Left hindlimb (tissue), 1 donor: ENCODE data around the gene INSIG2.

Experiments
- DNase-seq: peaks from one replicate; pipeline ENCODE4 v3.0.0-alpha.2; 2018

INSIG2 gene

GRCh38 chr2:118131771-118132170 is 43.5 kb downstream of the INSIG2 start:
- no peak for DNase-seq

GRCh38 chr2:118133916-118134315 is 45.6 kb downstream of the INSIG2 start:
- no peak for DNase-seq

GRCh38 chr2:118134650-118135049 is 46.4 kb downstream of the INSIG2 start:
- no peak for DNase-seq

GRCh38 chr2:118145207-118145606 is 56.9 kb downstream of the INSIG2 start:
- no peak for DNase-seq

DNA sequence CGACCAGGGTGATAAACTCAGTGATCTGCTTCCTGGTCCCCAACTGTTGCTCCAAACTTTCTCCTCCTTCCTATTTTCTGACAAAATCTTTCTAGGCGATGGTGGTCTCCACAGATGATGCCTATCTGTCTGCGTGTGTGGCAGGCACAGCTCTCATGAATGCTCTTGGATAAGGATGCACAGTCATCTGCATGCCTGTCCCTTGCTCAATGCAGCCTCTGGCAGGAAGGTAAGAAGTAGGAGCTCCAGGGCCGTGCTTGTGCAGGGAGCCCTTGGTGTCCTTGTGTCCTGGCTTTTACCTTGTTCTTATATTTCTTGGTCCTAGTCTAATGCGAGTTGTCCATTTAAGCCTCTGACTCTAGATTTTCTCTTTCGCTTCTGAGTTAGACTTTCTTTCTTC is 57.5 kb downstream of the INSIG2 start:
- DNase-seq = no peak

DNA sequence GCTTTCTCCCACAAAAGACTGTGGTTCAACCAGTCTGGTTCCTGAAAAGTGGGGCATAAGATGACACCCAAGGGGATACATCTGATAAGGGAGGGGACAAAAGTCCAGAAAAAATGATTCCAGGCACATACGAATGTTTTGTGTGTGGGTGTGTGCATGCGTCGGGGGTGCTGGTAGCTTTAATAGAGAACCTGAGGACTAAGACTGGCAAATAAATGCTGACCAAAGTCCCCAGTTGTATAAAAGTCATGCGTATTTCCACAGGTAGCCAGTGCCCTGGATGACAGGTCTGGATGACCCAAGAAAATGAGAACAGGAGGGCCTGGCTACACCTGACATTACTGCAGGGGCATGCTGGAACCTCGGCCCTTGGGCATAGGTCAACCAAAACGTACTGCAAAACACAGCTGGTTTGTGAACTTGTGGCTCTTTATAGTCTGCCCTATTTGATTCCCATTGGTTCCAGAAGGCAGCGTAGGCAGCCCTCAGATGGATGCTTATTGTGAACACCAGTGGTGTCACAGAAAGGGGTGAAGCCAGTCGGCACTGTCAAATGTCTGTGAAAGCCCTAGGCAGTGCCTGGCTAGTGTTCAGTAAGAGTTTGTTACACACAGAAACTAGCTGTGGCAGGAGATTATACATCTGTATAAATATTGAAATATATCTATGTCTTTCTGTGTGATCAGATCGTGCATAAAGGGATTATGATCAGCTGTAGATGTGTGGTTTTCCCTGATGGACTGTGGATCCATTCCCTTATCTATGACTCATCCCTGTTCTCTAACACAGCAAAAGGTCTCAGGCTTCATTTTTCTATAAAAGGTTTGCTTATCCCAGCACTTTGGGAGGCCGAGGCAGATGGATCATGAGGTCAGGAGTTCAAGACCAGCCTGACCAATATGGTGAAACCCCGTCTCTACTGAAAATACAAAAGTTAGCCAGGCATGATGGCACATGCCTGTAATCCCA is 58.3 kb downstream of the INSIG2 start:
- DNase-seq = no peak

- DNase-seq = no peak
These were observed 59.9 kb downstream of the INSIG2 start for GRCh38 chr2:118148133-118148532.

DNA sequence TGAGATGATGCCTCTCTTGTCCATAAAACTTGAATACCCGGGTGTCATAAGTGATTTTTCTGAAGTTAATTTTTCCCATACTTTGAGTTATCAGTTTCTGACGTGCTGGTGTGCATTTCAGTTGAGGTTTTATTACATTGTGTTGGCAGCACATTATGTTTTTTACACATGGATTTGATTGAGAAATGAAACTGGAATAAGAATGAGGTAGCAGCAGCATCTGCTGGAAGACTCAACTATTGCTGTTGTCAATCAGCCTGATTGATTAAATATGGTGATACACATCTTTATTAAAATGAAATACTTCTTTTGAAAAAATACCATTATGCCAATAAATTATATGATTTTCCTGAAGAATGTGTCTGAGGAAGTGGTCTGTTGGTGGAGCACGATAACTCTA is 60.5 kb downstream of the INSIG2 start:
- DNase-seq = no peak

- DNase-seq = no peak
These were observed 62.0 kb downstream of the INSIG2 start for GRCh38 chr2:118150294-118150693.

- no peak for DNase-seq
These were observed 63.6 kb downstream of the INSIG2 start for GRCh38 chr2:118151831-118152230.

- DNase-seq = no peak
These were observed 65.2 kb downstream of the INSIG2 start for GRCh38 chr2:118153433-118153832.

GRCh38 chr2:118154176-118154575 is 65.9 kb downstream of the INSIG2 start:
- DNase-seq = no peak
